GM23338 (cell line): ENCODE data around the gene ZBTB42.

Experiments
- CREB1 ChIP-seq: fragments of 250-450 bp; sonication (Bioruptor Pico); IDR thresholded peaks from 2 replicates; pipeline ENCODE4 v1.5.0; 2020; ENCODE audit warnings: low read depth, mild to moderate bottlenecking, moderate library complexity
- CTCF ChIP-seq, 2 experiments: fragments of 200-600 bp in 1 of 2; sonication (generic) in 1 of 2; conservative IDR thresholded peaks; 2 replicates each; pipeline versions ENCODE4 v1.5.1 to v1.6.1; 2016 to 2017; ENCODE audit warnings: antibody characterized with exemption in 2 of 2, low read depth in 2 of 2, mild to moderate bottlenecking in 2 of 2, moderate library complexity in 1 of 2
- EZH2 ChIP-seq: fragments of 200-600 bp; sonication (generic); IDR thresholded peaks from one replicate; pipeline ENCODE4 v1.8.0; 2017; ENCODE audit warnings: antibody characterized with exemption, mild to moderate bottlenecking, low read depth; ENCODE audit not compliant: unreplicated experiment
- EZH2phosphoT487 ChIP-seq: fragments of 200-600 bp; sonication (generic); IDR thresholded peaks from one replicate; pipeline ENCODE4 v1.8.1; 2018; ENCODE audit warnings: antibody characterized with exemption; ENCODE audit not compliant: unreplicated experiment
- POLR2AphosphoS5 ChIP-seq: IDR thresholded peaks from 2 replicates; pipeline ENCODE4 v1.6.1; 2016; ENCODE audit warnings: antibody characterized with exemption, low read depth
- REST ChIP-seq: IDR thresholded peaks from one replicate; pipeline ENCODE4 v1.6.1; 2018; ENCODE audit warnings: antibody characterized with exemption; ENCODE audit not compliant: unreplicated experiment
- ZNF114 ChIP-seq: fragments of 250-450 bp; sonication (Bioruptor Pico); IDR thresholded peaks from 2 replicates; pipeline ENCODE4 v1.5.0; 2020; ENCODE audit warnings: mild to moderate bottlenecking, moderate library complexity
- TF ChIP-seq, protein P1 (sequence below): IDR thresholded peaks from 2 replicates; pipeline ENCODE4 v1.6.1; 2016; ENCODE audit warnings: antibody characterized with exemption

DNA sequence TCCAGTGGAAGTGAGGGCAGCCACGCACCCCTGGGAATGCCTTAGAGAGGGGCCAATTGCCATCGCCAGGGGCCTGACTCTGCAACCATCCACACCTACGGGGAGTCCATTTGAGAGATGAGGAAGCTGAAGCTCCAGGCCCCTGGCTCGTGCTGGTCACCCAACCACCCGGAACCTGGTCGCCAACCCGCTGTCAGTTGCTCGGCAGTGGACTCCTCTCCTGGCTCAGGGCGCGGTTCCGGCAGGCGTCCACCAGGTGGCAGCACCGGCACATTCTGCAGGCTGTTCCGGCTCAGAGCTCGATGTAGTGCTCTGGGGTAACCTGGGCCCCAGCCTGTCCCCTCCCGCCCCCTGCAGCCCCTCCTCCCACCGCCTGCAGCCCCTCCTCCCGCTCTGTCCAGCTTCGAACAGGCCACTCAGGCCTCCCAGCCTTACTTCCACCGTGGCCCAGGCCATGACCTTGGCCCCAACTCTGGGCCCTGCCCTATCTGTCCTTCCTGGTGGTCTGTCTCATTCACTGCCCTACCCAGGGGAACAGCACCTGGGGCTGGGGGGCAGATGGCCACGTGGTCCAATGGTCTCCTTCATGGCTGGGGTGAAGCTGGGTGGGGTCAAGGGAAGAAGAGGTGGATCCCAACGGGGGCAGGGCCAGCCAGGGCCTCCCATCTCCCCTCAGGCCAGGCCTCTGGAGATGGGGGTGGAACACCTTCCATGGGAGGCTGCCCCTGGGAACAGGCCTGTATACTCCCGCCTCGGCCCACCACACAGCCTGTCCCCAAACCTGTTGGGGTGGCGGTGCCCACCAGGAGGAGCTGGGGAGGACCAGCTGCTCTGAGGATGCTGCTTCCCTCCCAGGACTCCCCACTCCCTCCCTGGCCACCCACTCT lies 32.2 kb upstream of the ZBTB42 start:
- TF ChIP-seq CTCF (conservative IDR thresholded peaks at IDR 0.05; ENCODE audit: low read depth in 2 of 2) (peak; percentile 56 to 94), EZH2 (no peak), REST (no peak), POLR2AphosphoS5 (peak; percentile 55), EZH2phosphoT487 (no peak), ZNF114 (CRISPR knock-in tag) (no peak), CREB1 (CRISPR knock-in tag) (no peak)
- TF ChIP-seq, protein P1, sequence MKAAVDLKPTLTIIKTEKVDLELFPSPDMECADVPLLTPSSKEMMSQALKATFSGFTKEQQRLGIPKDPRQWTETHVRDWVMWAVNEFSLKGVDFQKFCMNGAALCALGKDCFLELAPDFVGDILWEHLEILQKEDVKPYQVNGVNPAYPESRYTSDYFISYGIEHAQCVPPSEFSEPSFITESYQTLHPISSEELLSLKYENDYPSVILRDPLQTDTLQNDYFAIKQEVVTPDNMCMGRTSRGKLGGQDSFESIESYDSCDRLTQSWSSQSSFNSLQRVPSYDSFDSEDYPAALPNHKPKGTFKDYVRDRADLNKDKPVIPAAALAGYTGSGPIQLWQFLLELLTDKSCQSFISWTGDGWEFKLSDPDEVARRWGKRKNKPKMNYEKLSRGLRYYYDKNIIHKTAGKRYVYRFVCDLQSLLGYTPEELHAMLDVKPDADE: no peak
